DND-41 (cell line): ENCODE results near the gene ABCC4.

Experiments used
- EZH2 ChIP-seq: IDR thresholded peaks from 3 replicates; pipeline ENCODE4 v1.6.1; 2012; ENCODE audit warnings: borderline replicate concordance, low read depth, mild to moderate bottlenecking, moderate library complexity, low read length, inconsistent platforms; ENCODE audit not compliant: severe bottlenecking
- TF ChIP-seq, protein P1 (sequence below): IDR thresholded peaks from 2 replicates; pipeline ENCODE4 v1.5.1; 2012; ENCODE audit warnings: borderline replicate concordance, low read length, moderate library complexity, mild to moderate bottlenecking; ENCODE audit not compliant: poor library complexity, severe bottlenecking; ENCODE audit errors: extremely low read depth

DNA sequence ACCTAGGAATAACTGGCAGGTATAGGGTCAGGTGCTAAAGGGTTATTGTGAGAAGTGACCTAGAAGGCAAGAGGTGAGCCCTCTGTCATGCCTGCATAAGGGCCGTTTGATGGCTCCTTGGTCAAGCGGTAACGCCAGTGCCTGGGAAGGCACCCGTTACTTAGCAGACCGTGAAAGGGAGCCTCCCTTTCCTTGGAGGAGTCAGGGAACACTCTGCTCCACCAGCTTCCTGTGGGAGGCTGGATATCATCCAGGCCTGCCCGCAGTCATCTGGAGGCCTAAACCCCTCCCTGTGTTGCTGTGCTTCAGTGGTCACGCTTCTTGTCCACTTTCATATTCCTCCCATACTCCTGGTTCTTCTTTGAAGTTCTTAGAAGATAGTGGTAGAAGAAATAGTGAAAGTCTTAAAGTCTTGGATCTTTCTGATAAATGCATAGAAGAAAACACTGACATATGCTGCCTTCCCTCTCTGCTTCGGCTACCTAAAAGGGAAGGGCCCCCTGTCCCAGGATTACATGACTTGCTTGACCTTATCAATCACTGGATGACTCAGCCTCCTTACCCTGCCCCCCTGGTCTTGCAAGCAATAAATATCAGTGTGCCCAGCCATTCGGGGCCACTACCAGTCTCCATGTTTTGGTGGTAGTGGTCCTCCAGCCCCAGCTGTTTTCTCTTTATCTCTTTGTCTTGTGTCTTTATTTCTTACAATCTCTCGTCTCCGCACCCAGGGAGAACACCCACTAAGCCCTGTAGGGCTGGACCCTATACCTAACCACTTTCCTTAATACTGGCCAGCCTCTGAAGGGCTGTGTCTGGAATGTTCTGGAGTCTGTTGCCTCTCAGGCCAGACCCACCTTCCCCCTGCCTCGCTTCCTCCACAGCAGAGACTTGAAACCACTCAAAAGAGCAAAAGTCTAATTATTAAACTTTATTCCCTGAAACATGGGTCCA is 16.1 kb upstream of the ABCC4 start:
- TF ChIP-seq, protein P1, sequence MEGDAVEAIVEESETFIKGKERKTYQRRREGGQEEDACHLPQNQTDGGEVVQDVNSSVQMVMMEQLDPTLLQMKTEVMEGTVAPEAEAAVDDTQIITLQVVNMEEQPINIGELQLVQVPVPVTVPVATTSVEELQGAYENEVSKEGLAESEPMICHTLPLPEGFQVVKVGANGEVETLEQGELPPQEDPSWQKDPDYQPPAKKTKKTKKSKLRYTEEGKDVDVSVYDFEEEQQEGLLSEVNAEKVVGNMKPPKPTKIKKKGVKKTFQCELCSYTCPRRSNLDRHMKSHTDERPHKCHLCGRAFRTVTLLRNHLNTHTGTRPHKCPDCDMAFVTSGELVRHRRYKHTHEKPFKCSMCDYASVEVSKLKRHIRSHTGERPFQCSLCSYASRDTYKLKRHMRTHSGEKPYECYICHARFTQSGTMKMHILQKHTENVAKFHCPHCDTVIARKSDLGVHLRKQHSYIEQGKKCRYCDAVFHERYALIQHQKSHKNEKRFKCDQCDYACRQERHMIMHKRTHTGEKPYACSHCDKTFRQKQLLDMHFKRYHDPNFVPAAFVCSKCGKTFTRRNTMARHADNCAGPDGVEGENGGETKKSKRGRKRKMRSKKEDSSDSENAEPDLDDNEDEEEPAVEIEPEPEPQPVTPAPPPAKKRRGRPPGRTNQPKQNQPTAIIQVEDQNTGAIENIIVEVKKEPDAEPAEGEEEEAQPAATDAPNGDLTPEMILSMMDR = no peak
- TF ChIP-seq EZH2 = no peak
